Tibial nerve (tissue), 4 donors: Measurements from ENCODE around the gene WDR3.

Experiments
- CTCF ChIP-seq, 5 experiments: fragments of 200-600 bp in 3 of 5; fragments of 450-650 bp in 2 of 5; sonication (generic) in 3 of 5; IDR thresholded peaks; one replicate each; pipeline ENCODE4 v1.5.1; 2016 to 2019; ENCODE audit warnings: antibody characterized with exemption in 5 of 5, mild to moderate bottlenecking in 3 of 5, moderate library complexity in 2 of 5
- EP300 ChIP-seq, 2 donors: sonication (generic); formaldehyde crosslinking; IDR thresholded peaks; one replicate each; pipeline ENCODE4 v1.6.1; 2017; ENCODE audit warnings: antibody characterized with exemption in 2 of 2, mild to moderate bottlenecking in 1 of 2
- POLR2A ChIP-seq, 2 donors: fragments of 450-650 bp; IDR thresholded peaks; one replicate each; pipeline ENCODE4 v1.6.1; 2017; ENCODE audit warnings: antibody characterized with exemption in 2 of 2, mild to moderate bottlenecking in 2 of 2, moderate library complexity in 2 of 2

- TF ChIP-seq EP300 (IDR thresholded peaks at IDR 0.05) (no peak), CTCF (IDR thresholded peaks at IDR 0.05) (no peak), POLR2A (IDR thresholded peaks at IDR 0.05) (no peak)
Measured at GRCh38 chr1:117985239-117985638, 55.7 kb downstream of the WDR3 start.
